GM12878 (cell line): ENCODE results near the gene NRXN3. TPM values are rescaled to one million over a fixed set of nuclear protein-coding genes. Genes with fewer than 3 reads are reported as not detected.

Experiments
- ATAC-seq: fragments of 200-7000 bp; cut with Tn5 transposase; 3 replicates; pipeline ENCODE4 v1.9.1; 2020; ENCODE audit warnings: mild to moderate bottlenecking, moderate library complexity
- BruUV-seq: library from RNA; stranded (reverse); fragments of 400-500 nt; replicated peaks from 2 replicates; lab custom pipeline; 2021; lab: Mats Ljungman, UMichigan
- CTCF ChIA-PET: fragments of 300-600 bp; sonication (Branson Sonifier 250); formaldehyde crosslinking; extraction: SDS; loops from one replicate; lab custom pipeline; 2021; ENCODE audit warnings: inconsistent platforms; lab: Yijun Ruan, JAX
- POLR2A ChIA-PET: fragments of 350-600 bp; formaldehyde crosslinking; extraction: SDS; loops from one replicate; lab custom pipeline; 2021; ENCODE audit warnings: inconsistent platforms; lab: Charles Lee
- RAD21 ChIA-PET: fragments of 300-600 bp; sonication (Branson Sonifier 250); formaldehyde crosslinking; loops from one replicate; lab custom pipeline; 2023; ENCODE audit warnings: antibody characterized with exemption; ENCODE audit not compliant: unreplicated experiment; lab: Charles Lee
- SMC1A ChIA-PET: fragments of 300-600 bp; sonication (Branson Sonifier 250); formaldehyde crosslinking; loops from one replicate; lab custom pipeline; 2023; ENCODE audit not compliant: unreplicated experiment, uncharacterized antibody; lab: Charles Lee
- DNase-seq: peaks from one replicate; pipeline ENCODE4 v3.0.0-alpha.2; 2011; ENCODE audit warnings: low read depth, low spot score
- FAIRE-seq: peaks from 3 replicates; lab custom pipeline; 2011; peaks lifted over from hg19 to GRCh38; lab: Jason Lieb, UNC
- H2AFZ ChIP-seq: 2 replicates; pipeline ENCODE4 v1.6.0; 2011; ENCODE audit warnings: low read depth, low read length, control low read depth; ENCODE audit not compliant: control insufficient read depth
- H3K27ac ChIP-seq: 2 replicates; pipeline ENCODE4 v1.5.1; 2011; ENCODE audit warnings: control low read depth; ENCODE audit not compliant: control insufficient read depth, insufficient read depth
- H3K27me3 ChIP-seq, 2 experiments: replicated peaks in 1 of 2; 2 replicates each; pipeline versions ENCODE4 v1.6.0 to v1.6.1; 2011; ENCODE audit warnings: low read length in 1 of 2; ENCODE audit not compliant: control insufficient read depth in 2 of 2, insufficient read depth in 2 of 2
- H3K36me3 ChIP-seq, 2 experiments: 2 replicates each; pipeline ENCODE4 v1.5.1; 2011; ENCODE audit warnings: low read length in 1 of 2; ENCODE audit not compliant: control insufficient read depth in 2 of 2, insufficient read depth in 2 of 2
- H3K4me1 ChIP-seq: 2 replicates; pipeline ENCODE4 v1.6.1; 2011; ENCODE audit warnings: mild to moderate bottlenecking, low read length, moderate library complexity, mixed read lengths; ENCODE audit not compliant: control insufficient read depth, insufficient read depth
- H3K4me2 ChIP-seq: 2 replicates; pipeline ENCODE4 v1.6.0; 2011; ENCODE audit warnings: control low read depth; ENCODE audit not compliant: control insufficient read depth, insufficient read depth
- H3K4me3 ChIP-seq: fragments of 200-600 bp; sonication (generic); 2 replicates; pipeline ENCODE4 v1.5.1; 2016
- H3K79me2 ChIP-seq: 2 replicates; pipeline ENCODE4 v1.6.0; 2011; ENCODE audit warnings: low read length; ENCODE audit not compliant: control insufficient read depth, insufficient read depth
- H3K9ac ChIP-seq: 2 replicates; pipeline ENCODE4 v1.8.0; 2011; ENCODE audit warnings: low read length, control low read depth, mixed read lengths; ENCODE audit not compliant: control insufficient read depth, insufficient read depth
- H3K9me3 ChIP-seq: replicated peaks from 3 replicates; pipeline ENCODE4 v1.5.1; 2011; ENCODE audit warnings: mild to moderate bottlenecking, low read length; ENCODE audit not compliant: control insufficient read depth, insufficient read depth
- H4K20me1 ChIP-seq: 2 replicates; pipeline ENCODE4 v1.6.0; 2011; ENCODE audit not compliant: control insufficient read depth, insufficient read depth
- CBFB ChIP-seq: IDR thresholded peaks from 2 replicates; pipeline ENCODE4 v1.6.1; 2016; ENCODE audit warnings: antibody characterized with exemption, low read depth
- CEBPZ ChIP-seq: fragments of 150-350 bp; IDR thresholded peaks from 2 replicates; pipeline ENCODE4 v1.6.1; 2016; ENCODE audit warnings: low read depth, low read length
- CHD2 ChIP-seq: IDR thresholded peaks from 2 replicates; pipeline ENCODE4 v1.6.1; 2011; ENCODE audit warnings: low read depth, low read length, improper control_type of control experiment, borderline replicate concordance
- CUX1 ChIP-seq: IDR thresholded peaks from 2 replicates; pipeline ENCODE4 v1.6.1; 2012; ENCODE audit warnings: improper control_type of control experiment, low read depth, low read length; ENCODE audit not compliant: insufficient replicate concordance
- HCFC1 ChIP-seq: fragments of 150-350 bp; IDR thresholded peaks from 2 replicates; pipeline ENCODE4 v1.6.1; 2014; ENCODE audit warnings: low read length
- MAX ChIP-seq: IDR thresholded peaks from 2 replicates; pipeline ENCODE4 v1.6.1; 2012; ENCODE audit warnings: low read depth, low read length, improper control_type of control experiment
- RCOR1 ChIP-seq: conservative IDR thresholded peaks from 2 replicates; pipeline ENCODE4 v1.6.1; 2012; ENCODE audit warnings: low read depth, low read length, improper control_type of control experiment
- YY1 ChIP-seq: IDR thresholded peaks from 2 replicates; pipeline ENCODE4 v1.6.1; 2011; ENCODE audit warnings: low read depth, mild to moderate bottlenecking, low read length
- WGBS: methylation state at CpG from one replicate; pipeline ENCODE4 v1.1.6; 2016; ENCODE audit warnings: low lambda C conversion rate; ENCODE audit not compliant: insufficient replicate concordance, insufficient coverage; ENCODE audit errors: missing lambda C conversion rate; 5-methylcytosine and 5-hydroxymethylcytosine counted together
- in situ Hi-C: fragments of 300-500 bp; cut with MboI; formaldehyde crosslinking; loops from 9 replicates; pipeline ENCODE4 v1.14.3; 2018; ENCODE audit warnings: mixed read lengths
- intact Hi-C: fragments of 100-400 bp; cut with micrococcal nuclease; formaldehyde crosslinking; loops from one replicate; pipeline ENCODE4 v1.14.2; 2022; ENCODE audit not compliant: unreplicated experiment
- polyA plus RNA-seq, 11 experiments: library from polyadenylated mRNA; depleted of rRNA in 4 of 11; unstranded in 6 of 11; stranded (reverse) in 5 of 11; fragments of >200 nt; fragmentation: Nextera tagmentation in 4 of 11; fragmentation: Illumina TruSeq in 1 of 11; extraction: Ambion mirVana in 4 of 11; extraction: Trizol in 1 of 11; gene quantifications; 1 replicate in 1 of 11; 2 replicates in 10 of 11; pipeline versions ENCODE4 v1.2.1 to v1.2.3, GENCODE V29; 2011 to 2016; ENCODE audit warnings: inconsistent platforms in 2 of 11, missing spikeins in 2 of 11, low read depth in 1 of 11
- total RNA-seq, 4 experiments: library from RNA; depleted of rRNA in 3 of 4; stranded (reverse); fragments of >200 nt in 3 of 4; fragmentation: Illumina TruSeq in 1 of 4; extraction: Trizol in 1 of 4; gene quantifications; 2 replicates each; pipeline versions ENCODE4 v1.2.1 to v1.2.3, GENCODE V29; 2013 to 2021

NRXN3 gene
- total and polyA plus RNA-seq, 10 of the 15 experiments (the other 5 are each of a cell fraction or from before 2014, with no cell fraction given) = 0.52 to 3.3 (median 1.4) TPM

GRCh38 chr14:79438696-79439342 lies 1268.6 kb downstream of the NRXN3 start:
- intact Hi-C loops (no loop called here), in situ Hi-C loops (no loop called here)
- Histone ChIP-seq H3K36me3 (no peaks in the 10 kb centered on the region), H3K4me2 (no peak overlapping the region), H3K4me3 (no peak overlapping the region), H3K9me3 (no peaks in the 10 kb centered on the region), H3K27ac (no peak overlapping the region), H3K9ac (no peak overlapping the region), H2AFZ (no peak overlapping the region)
- RAD21 ChIA-PET = no interaction called here
- CTCF ChIA-PET = interaction anchor here (0.7 kb wide), 1 partner anchor 106 kb away, joined by 3 read pairs; no protein-coding TSS in a partner anchor
- DNase-seq = no peak
- no peak for FAIRE-seq
- SMC1A ChIA-PET = no interaction called here
- ATAC-seq = no peak
- 58% methylated on average over 3 of the region's 3 CpGs for WGBS
- TF ChIP-seq HCFC1 = no peak
- no peak for TF ChIP-seq YY1
- no peak for TF ChIP-seq CBFB
- TF ChIP-seq, all 136 proteins: peak for 0
- H4K20me1 ChIP-seq = no peaks in the 10 kb centered on the region
- no TSS peak for BruUV-seq
- POLR2A ChIA-PET = no interaction called here
- H3K4me1 ChIP-seq = no peaks in the 10 kb centered on the region
- no peaks in the 10 kb centered on the region for H3K27me3 ChIP-seq
- no peaks in the 10 kb centered on the region for H3K79me2 ChIP-seq

- WGBS = 57% methylated on average over 5 of the region's 5 CpGs
- Histone ChIP-seq H3K79me2 (no peaks in the 10 kb centered on the region), H2AFZ (no peak overlapping the region), H3K27me3 (0 out of 4 replicates have a peak, but pooled peaks cover 0 to 1% of the 10 kb centered on the region in 2 experiments), H3K9ac (no peak overlapping the region), H3K4me1 (no peaks in the 10 kb centered on the region), H3K4me2 (no peak overlapping the region), H3K9me3 (no peaks in the 10 kb centered on the region), H3K36me3 (no peaks in the 10 kb centered on the region), H4K20me1 (no peaks in the 10 kb centered on the region), H3K4me3 (no peak overlapping the region), H3K27ac (no peak overlapping the region)
- in situ Hi-C loops (no loop called here), intact Hi-C loops (no loop called here)
- ChIA-PET RAD21 (no interaction called here), POLR2A (no interaction called here), CTCF (no interaction called here), SMC1A (no interaction called here)
- no peak for FAIRE-seq
- no TSS peak for BruUV-seq
- no peak for ATAC-seq
- no peak for DNase-seq
- TF ChIP-seq CUX1 (no peak), CEBPZ (no peak), MAX (no peak), CHD2 (no peak), RCOR1 (no peak)
Observed at GRCh38 chr14:79442786-79443185, 1272.6 kb downstream of the NRXN3 start.
